ENCODE data around the gene NIFK.
A peak's percentile ranks its signal among the peaks of the same experiment; 100 is the strongest.

GRCh38 chr2:121755237-121756111 is 18.8 kb upstream of the NIFK start, which contains the start of gene TSN:
- TF ChIP-seq, protein P1, sequence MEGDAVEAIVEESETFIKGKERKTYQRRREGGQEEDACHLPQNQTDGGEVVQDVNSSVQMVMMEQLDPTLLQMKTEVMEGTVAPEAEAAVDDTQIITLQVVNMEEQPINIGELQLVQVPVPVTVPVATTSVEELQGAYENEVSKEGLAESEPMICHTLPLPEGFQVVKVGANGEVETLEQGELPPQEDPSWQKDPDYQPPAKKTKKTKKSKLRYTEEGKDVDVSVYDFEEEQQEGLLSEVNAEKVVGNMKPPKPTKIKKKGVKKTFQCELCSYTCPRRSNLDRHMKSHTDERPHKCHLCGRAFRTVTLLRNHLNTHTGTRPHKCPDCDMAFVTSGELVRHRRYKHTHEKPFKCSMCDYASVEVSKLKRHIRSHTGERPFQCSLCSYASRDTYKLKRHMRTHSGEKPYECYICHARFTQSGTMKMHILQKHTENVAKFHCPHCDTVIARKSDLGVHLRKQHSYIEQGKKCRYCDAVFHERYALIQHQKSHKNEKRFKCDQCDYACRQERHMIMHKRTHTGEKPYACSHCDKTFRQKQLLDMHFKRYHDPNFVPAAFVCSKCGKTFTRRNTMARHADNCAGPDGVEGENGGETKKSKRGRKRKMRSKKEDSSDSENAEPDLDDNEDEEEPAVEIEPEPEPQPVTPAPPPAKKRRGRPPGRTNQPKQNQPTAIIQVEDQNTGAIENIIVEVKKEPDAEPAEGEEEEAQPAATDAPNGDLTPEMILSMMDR (IDR thresholded peaks at IDR 0.05), result peak in 3 of 5 experiments; percentile 7 to 28 (median 26)
- TF ChIP-seq EP300 (IDR thresholded peaks at IDR 0.05; ENCODE audit: low read depth), result no peak

All from transverse colon (tissue), 3 donors.